ENCODE results near the gene SMARCA2.

Gene SMARCA2

GRCh38 chr9:1982074-1982473 lies 33.1 kb upstream of the SMARCA2 start:
- Histone ChIP-seq H3K9me3 (ENCODE audit: severe bottlenecking) (no peaks in the 10 kb centered on the region), H3K4me3 (ENCODE audit: severe bottlenecking) (no peak overlapping the region), H3K4me1 (ENCODE audit: insufficient read depth, poor library complexity, severe bottlenecking) (no peaks in the 10 kb centered on the region), H3K27ac (ENCODE audit: poor library complexity, severe bottlenecking) (no peak overlapping the region), H3K36me3 (ENCODE audit: low read depth) (no peaks in the 10 kb centered on the region), H3K27me3 (ENCODE audit: insufficient read depth, poor library complexity, severe bottlenecking) (no peaks in the 10 kb centered on the region)
- no peak for DNase-seq (ENCODE audit: low spot score)
- TF ChIP-seq CTCF (IDR thresholded peaks at IDR 0.05; ENCODE audit: poor library complexity, severe bottlenecking), result no peak
- ATAC-seq (ENCODE audit: low read depth), result no peak

GRCh38 chr9:1986341-1986740 lies 28.8 kb upstream of the SMARCA2 start:
- no peaks in the 10 kb centered on the region for H3K9me3 ChIP-seq (ENCODE audit: severe bottlenecking)
- no peaks in the 10 kb centered on the region for H3K4me1 ChIP-seq (ENCODE audit: insufficient read depth, poor library complexity, severe bottlenecking)
- no peak for ATAC-seq (ENCODE audit: low read depth)
- H3K27ac ChIP-seq (ENCODE audit: poor library complexity, severe bottlenecking), result no peak overlapping the region
- TF ChIP-seq CTCF (IDR thresholded peaks at IDR 0.05; ENCODE audit: poor library complexity, severe bottlenecking), result no peak
- H3K36me3 ChIP-seq (ENCODE audit: low read depth), result no peaks in the 10 kb centered on the region
- H3K4me3 ChIP-seq (ENCODE audit: severe bottlenecking), result no peak overlapping the region
- no peak for DNase-seq (ENCODE audit: low spot score)
- no peaks in the 10 kb centered on the region for H3K27me3 ChIP-seq (ENCODE audit: insufficient read depth, poor library complexity, severe bottlenecking)

- DNase-seq (ENCODE audit: low spot score), result no peak
- H3K27ac ChIP-seq (ENCODE audit: poor library complexity, severe bottlenecking), result no peak overlapping the region
- no peaks in the 10 kb centered on the region for H3K36me3 ChIP-seq (ENCODE audit: low read depth)
- H3K9me3 ChIP-seq (ENCODE audit: severe bottlenecking), result no peaks in the 10 kb centered on the region
- no peaks in the 10 kb centered on the region for H3K27me3 ChIP-seq (ENCODE audit: insufficient read depth, poor library complexity, severe bottlenecking)
- no peak for ATAC-seq (ENCODE audit: low read depth)
- H3K4me1 ChIP-seq (ENCODE audit: insufficient read depth, poor library complexity, severe bottlenecking), result no peaks in the 10 kb centered on the region
- no peak overlapping the region for H3K4me3 ChIP-seq (ENCODE audit: severe bottlenecking)
- no peak for TF ChIP-seq CTCF (IDR thresholded peaks at IDR 0.05; ENCODE audit: poor library complexity, severe bottlenecking)
Measured at GRCh38 chr9:1989500-1989899, 25.6 kb upstream of the SMARCA2 start.

DNA sequence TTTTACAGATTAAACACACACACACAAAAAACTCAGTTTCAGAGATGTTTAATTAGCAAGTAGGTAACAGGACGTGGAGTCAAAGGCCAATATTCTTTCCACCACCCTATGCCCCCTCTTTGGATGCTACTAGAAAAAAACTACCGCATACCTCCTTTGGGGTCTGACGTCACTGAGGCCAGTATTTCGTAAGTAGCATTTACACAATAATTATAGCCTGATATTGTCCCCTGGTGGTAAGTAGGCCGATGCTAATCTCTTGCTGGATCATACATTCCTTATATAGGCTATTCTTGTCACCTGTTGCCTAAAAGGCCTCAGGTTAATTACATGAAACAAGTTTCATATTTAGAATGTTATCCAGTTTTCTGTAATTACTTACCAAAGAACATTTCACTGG lies 21.0 kb upstream of the SMARCA2 start:
- peaks cover 5% of the 10 kb centered on the region for H3K27me3 ChIP-seq (ENCODE audit: insufficient read depth, poor library complexity, severe bottlenecking)
- no peaks in the 10 kb centered on the region for H3K9me3 ChIP-seq (ENCODE audit: severe bottlenecking)
- no peaks in the 10 kb centered on the region for H3K4me1 ChIP-seq (ENCODE audit: insufficient read depth, poor library complexity, severe bottlenecking)
- ATAC-seq (ENCODE audit: low read depth) (no peak), DNase-seq (ENCODE audit: low spot score) (no peak)
- H3K36me3 ChIP-seq (ENCODE audit: low read depth), result no peaks in the 10 kb centered on the region
- no peak overlapping the region for H3K27ac ChIP-seq (ENCODE audit: poor library complexity, severe bottlenecking)
- H3K4me3 ChIP-seq (ENCODE audit: severe bottlenecking), result no peak overlapping the region
- no peak for TF ChIP-seq CTCF (IDR thresholded peaks at IDR 0.05; ENCODE audit: poor library complexity, severe bottlenecking)

GRCh38 chr9:1995084-1995483 lies 20.1 kb upstream of the SMARCA2 start:
- no peak for ATAC-seq (ENCODE audit: low read depth)
- H3K9me3 ChIP-seq (ENCODE audit: severe bottlenecking), result no peaks in the 10 kb centered on the region
- peaks cover 10% of the 10 kb centered on the region for H3K27me3 ChIP-seq (ENCODE audit: insufficient read depth, poor library complexity, severe bottlenecking)
- DNase-seq (ENCODE audit: low spot score), result no peak
- H3K4me1 ChIP-seq (ENCODE audit: insufficient read depth, poor library complexity, severe bottlenecking), result no peaks in the 10 kb centered on the region
- H3K27ac ChIP-seq (ENCODE audit: poor library complexity, severe bottlenecking), result no peak overlapping the region
- no peaks in the 10 kb centered on the region for H3K36me3 ChIP-seq (ENCODE audit: low read depth)
- no peak for TF ChIP-seq CTCF (IDR thresholded peaks at IDR 0.05; ENCODE audit: poor library complexity, severe bottlenecking)
- no peak overlapping the region for H3K4me3 ChIP-seq (ENCODE audit: severe bottlenecking)
